Measurements from ENCODE around the gene SLC13A1.

The SLC13A1 gene

DNA sequence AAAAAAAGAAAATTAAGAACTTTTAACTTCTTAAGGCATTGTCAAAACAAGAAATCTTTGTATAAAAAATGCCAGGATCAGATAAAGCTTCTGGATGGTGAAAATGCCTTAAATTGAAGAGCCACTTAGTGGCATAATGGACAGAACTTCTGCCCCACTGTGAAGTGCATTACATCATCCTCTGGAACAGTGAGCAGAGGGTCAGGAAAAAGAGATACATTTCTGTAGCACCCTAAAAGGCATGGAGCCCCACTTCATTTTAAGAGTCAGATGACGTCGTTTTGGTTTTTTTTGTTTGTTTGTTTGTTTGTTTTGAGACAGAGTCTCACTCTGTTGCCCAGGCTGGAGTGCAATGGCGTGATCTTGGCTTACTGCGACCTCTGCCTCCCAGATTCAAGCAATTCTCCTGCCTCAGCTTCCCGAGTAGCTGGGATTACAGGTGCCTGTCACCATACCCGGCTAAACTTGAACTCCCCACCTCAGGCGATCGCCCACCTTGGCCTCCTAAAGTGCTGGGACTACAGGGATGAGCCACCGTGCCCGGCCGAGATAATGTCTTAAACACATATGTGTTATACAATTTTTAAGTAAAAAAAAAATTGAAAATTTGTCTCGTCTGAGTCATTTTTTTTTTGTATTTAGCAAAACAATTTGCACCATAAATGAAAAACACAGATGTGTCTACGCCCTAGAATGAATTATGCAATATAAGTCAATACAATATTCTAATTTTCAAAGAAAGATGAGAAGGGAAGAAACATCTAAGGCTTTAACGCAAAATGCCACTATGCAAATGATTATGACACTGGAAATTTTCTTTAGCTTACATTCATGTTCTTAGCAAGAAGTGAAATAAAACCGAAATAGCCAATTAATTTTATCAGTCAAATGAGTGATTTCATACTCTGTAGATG lies 29.2 kb downstream of the SLC13A1 start:
- Mint-ChIP-seq H3K36me3 (ENCODE audit: low read depth) (no peaks in the 10 kb centered on the region), H3K27me3 (no peaks in the 10 kb centered on the region), H3K4me3 (no peak overlapping the region), H3K9me3 (peaks cover 5% of the 10 kb centered on the region), H3K4me1 (ENCODE audit: low read depth) (no peaks in the 10 kb centered on the region), H3K27ac (no peak overlapping the region)
- DNase-seq, result no peak

DNA sequence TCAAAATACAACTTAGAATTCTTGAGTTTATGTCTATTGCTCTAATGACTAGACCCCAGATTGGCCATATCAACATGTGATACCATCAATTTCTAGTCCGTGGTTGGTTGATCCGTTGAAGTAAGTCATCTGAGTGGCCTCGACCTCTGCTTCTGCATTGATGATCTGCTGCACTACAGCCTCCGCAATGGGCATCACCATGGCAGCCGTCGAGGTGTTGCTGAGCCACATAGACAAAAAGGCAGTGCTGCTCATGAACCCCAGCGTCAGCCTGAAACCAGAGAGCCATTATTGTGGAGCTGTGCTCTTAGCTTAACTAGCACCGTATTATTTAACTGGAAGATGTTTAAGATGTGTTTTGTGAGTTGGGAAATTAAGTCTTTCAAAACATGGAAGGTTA lies 30.7 kb downstream of the SLC13A1 start:
- no peak for DNase-seq
- Mint-ChIP-seq H3K4me3 (no peak overlapping the region), H3K4me1 (ENCODE audit: low read depth) (no peaks in the 10 kb centered on the region), H3K27me3 (no peaks in the 10 kb centered on the region), H3K27ac (no peak overlapping the region), H3K9me3 (peaks cover 2% of the 10 kb centered on the region), H3K36me3 (ENCODE audit: low read depth) (no peaks in the 10 kb centered on the region)

DNA sequence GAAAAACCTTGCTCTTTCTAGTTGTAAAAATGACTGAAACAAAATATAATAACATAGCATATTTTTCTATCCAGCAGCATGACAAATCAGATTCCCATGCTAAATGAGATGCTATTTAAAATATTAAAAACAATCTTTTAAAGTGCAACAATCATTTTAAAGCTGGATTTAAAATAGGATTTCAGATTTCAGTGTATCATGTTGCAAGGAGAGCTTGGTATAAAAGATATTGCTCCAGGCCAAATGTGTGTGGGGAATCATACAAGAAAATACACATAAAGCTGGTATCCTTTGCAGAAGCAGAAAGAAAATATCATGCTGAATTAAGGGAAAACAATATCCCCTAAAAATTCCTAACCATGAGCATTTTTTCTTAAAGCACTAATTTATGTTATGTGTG lies 42.2 kb downstream of the SLC13A1 start:
- no peaks in the 10 kb centered on the region for H3K36me3 Mint-ChIP-seq (ENCODE audit: low read depth)
- DNase-seq, result no peak
- H3K27me3 Mint-ChIP-seq, result no peaks in the 10 kb centered on the region
- H3K4me3 Mint-ChIP-seq, result no peak overlapping the region
- no peaks in the 10 kb centered on the region for H3K9me3 Mint-ChIP-seq
- H3K27ac Mint-ChIP-seq, result no peak overlapping the region
- H3K4me1 Mint-ChIP-seq (ENCODE audit: low read depth), result no peaks in the 10 kb centered on the region

DNA sequence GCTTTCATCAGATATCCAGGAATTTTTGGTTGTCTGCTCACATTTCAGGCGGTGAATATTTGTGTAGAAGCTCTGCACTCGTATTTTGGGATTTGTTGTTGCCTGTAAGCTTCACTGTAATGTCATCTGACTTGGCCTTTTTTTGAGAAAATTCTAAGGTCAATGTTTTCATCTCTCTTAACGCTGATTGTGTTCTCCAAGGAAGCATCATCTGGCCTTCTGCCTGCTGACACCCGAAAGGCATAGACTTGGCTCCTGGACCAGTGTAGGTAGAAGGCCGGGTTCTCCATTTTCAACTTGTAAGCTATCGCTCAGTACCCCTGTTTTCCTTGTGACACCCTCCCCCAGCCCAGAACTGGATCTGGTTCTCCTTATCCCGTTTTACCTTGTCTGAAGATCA lies 44.2 kb downstream of the SLC13A1 start:
- H3K9me3 Mint-ChIP-seq, result no peaks in the 10 kb centered on the region
- no peak overlapping the region for H3K4me3 Mint-ChIP-seq
- H3K36me3 Mint-ChIP-seq (ENCODE audit: low read depth), result no peaks in the 10 kb centered on the region
- no peaks in the 10 kb centered on the region for H3K27me3 Mint-ChIP-seq
- H3K4me1 Mint-ChIP-seq (ENCODE audit: low read depth), result no peaks in the 10 kb centered on the region
- no peak for DNase-seq
- no peak overlapping the region for H3K27ac Mint-ChIP-seq

DNA sequence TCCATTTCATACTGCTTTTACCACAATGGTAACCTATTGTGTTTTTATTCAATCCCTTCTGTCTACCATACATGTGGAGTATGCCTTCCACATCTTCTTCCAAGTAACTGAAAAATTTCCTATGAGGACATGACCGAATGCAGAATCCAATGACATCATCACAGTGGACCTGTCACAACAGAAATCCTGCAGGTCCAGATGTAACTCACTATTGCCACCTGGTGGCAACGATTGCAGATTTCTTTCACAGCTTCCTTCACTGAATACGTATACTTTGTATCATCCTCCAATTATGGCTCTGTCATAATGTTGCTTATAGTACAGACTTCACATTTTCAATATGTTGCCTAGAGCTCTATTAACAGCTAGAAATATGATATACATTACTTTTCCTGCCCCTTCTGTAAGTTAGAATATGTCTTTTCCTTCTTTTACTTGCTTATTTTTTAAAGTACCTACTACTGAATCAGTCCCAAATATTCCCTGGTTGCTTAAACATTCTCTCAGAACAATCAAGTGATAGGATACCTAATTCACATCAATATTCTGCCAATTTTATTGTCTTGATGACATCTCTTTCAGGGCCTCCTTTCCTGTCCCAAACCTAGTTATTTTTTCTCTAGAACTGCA lies 45.4 kb downstream of the SLC13A1 start:
- no peak for DNase-seq
- H3K4me1 Mint-ChIP-seq (ENCODE audit: low read depth), result no peaks in the 10 kb centered on the region
- H3K4me3 Mint-ChIP-seq, result no peak overlapping the region
- no peaks in the 10 kb centered on the region for H3K27me3 Mint-ChIP-seq
- no peaks in the 10 kb centered on the region for H3K9me3 Mint-ChIP-seq
- no peak overlapping the region for H3K27ac Mint-ChIP-seq
- H3K36me3 Mint-ChIP-seq (ENCODE audit: low read depth), result no peaks in the 10 kb centered on the region

DNA sequence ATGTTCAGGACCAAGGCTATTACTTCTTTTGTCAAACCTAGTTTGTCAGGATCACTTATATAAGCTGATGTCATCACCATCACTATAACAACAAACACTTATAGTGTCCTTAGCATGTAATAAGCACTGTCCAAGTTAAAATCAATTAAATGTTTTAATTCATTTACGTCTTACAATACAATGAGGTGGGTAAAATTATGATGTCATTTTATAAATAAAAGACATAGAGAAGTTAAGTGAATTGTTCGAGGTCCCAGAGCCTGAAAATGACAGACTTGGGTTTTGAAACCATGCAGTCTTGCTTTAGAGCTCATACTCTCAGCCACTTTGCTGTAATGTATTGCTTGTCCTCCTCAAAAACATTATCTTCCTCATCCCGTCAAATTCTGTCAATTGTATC lies 48.3 kb downstream of the SLC13A1 start:
- H3K9me3 Mint-ChIP-seq, result no peaks in the 10 kb centered on the region
- H3K36me3 Mint-ChIP-seq (ENCODE audit: low read depth), result no peaks in the 10 kb centered on the region
- no peak overlapping the region for H3K27ac Mint-ChIP-seq
- no peaks in the 10 kb centered on the region for H3K27me3 Mint-ChIP-seq
- H3K4me3 Mint-ChIP-seq, result no peak overlapping the region
- H3K4me1 Mint-ChIP-seq (ENCODE audit: low read depth), result no peaks in the 10 kb centered on the region
- DNase-seq, result no peak

DNA sequence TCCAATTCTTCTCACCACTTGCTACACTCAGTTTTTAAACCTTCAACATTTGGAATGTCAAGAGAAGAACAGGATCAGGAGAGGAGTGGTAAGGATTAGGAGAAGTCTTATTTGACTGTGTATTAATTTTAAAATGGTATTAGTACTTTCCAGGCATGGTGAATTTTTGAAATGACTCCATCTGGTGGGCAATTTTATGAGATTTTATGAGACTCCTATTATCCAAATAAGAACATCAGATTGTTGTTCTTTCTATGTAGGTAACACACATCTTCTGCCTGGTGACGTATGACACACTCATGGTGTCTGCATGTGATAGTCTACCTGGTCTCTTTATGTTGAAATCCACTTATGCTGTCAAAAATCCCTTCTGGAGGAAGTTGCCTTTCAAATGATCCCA lies 51.0 kb downstream of the SLC13A1 start:
- H3K9me3 Mint-ChIP-seq, result no peaks in the 10 kb centered on the region
- no peaks in the 10 kb centered on the region for H3K36me3 Mint-ChIP-seq (ENCODE audit: low read depth)
- H3K27ac Mint-ChIP-seq, result no peak overlapping the region
- DNase-seq, result no peak
- H3K27me3 Mint-ChIP-seq, result no peaks in the 10 kb centered on the region
- no peak overlapping the region for H3K4me3 Mint-ChIP-seq
- H3K4me1 Mint-ChIP-seq (ENCODE audit: low read depth), result no peaks in the 10 kb centered on the region

DNA sequence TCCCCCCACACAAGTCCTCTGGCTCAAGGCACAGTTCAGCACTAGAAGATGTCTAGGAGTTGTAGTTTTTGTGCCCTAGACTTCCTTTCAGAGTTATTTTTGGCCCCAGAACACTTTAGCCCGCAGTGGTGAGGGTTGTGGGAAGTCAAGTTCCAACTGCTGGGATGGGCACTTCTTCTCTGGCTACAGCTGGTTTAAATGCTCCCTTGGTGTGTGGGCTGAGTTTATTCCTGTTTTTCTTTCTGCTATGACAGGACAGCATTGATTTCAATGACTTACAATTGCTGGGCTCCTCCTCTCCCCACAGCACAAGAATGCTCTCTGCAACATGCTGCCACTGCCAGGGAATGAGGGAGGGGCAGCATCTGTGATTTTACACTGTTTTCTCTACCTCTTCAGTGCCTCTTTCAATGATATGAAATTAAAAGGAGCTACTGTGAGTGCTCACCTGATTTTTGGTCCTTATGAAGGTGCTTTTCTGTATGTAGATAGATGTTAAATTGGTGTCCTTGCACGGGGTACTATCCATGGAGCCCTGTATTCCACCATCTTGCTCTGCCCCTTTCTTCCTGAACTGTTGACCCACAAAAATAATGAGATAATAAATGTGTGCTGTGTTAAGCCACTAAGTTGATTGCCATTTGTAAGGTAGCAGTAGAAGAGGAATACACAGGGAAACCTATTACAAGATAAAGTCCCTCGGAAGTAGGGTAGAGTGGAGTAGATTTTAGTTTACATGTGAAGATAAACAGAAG lies 56.3 kb downstream of the SLC13A1 start:
- no peaks in the 10 kb centered on the region for H3K4me1 Mint-ChIP-seq (ENCODE audit: low read depth)
- H3K4me3 Mint-ChIP-seq, result no peak overlapping the region
- no peak for DNase-seq
- H3K9me3 Mint-ChIP-seq, result no peaks in the 10 kb centered on the region
- H3K36me3 Mint-ChIP-seq (ENCODE audit: low read depth), result no peaks in the 10 kb centered on the region
- H3K27ac Mint-ChIP-seq, result no peak overlapping the region
- no peaks in the 10 kb centered on the region for H3K27me3 Mint-ChIP-seq

DNA sequence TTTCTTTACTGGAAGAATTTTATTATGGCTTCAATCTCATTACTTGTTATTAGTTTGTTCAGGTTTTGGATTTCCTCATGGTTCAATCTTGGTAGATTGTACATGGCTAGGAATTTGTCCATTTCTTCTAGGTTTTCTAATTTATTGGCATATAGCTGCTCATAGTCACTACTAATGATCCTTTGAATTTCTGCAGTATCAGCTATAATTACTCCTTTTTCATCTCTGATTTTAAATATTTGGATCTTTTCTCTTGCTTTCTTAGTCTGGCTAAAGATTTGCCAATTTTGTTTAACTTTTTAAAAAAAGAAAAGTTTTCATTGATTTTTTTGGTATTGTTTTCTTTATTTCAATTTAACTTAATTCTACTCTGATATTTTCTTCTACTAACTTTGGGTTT lies 59.2 kb downstream of the SLC13A1 start:
- no peaks in the 10 kb centered on the region for H3K4me1 Mint-ChIP-seq (ENCODE audit: low read depth)
- no peak for DNase-seq
- H3K9me3 Mint-ChIP-seq, result peaks cover 3% of the 10 kb centered on the region
- H3K27me3 Mint-ChIP-seq, result no peaks in the 10 kb centered on the region
- no peak overlapping the region for H3K27ac Mint-ChIP-seq
- H3K36me3 Mint-ChIP-seq (ENCODE audit: low read depth), result no peaks in the 10 kb centered on the region
- no peak overlapping the region for H3K4me3 Mint-ChIP-seq

DNA sequence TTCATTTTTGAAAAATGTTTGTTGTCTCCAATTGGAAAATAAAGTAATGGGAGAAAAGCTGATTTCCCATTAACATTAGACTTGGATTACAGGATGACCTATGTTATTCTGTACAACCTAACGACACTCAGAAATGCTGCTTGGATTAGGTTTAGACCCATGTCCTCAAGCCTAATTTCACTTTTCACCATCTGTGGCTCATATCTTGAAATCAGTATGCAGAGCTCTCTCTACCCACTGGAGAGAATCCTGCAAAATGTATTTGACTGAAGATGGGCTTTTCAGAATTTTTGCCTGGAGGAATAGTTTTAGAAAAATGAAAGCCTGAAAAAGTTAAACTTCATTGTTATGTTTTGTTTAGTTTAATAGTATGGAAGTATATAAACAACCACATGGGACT lies 63.8 kb downstream of the SLC13A1 start:
- Mint-ChIP-seq H3K9me3 (peaks cover 5% of the 10 kb centered on the region), H3K4me1 (ENCODE audit: low read depth) (no peaks in the 10 kb centered on the region), H3K27ac (no peak overlapping the region), H3K4me3 (no peak overlapping the region), H3K36me3 (ENCODE audit: low read depth) (no peaks in the 10 kb centered on the region), H3K27me3 (no peaks in the 10 kb centered on the region)
- no peak for DNase-seq

DNA sequence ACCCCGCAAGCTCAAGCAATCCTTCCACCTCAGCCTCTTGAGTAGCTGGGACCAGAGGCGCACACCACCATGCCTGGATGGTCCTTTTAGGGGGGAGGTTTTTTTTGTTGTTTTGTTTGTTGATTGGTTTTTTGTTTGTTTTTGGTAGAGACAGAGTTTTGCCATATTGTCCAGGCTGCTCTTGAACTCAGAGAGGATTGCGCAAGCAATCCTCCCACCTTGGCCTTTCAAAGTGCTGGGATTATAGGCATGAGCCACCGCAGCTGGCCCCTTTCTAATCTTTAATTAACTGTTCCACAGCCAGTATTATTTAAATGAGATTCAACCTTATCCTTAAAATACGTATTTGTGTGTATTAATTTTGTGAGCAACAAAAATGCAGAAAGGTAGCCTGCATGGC lies 65.8 kb downstream of the SLC13A1 start:
- H3K27ac Mint-ChIP-seq, result no peak overlapping the region
- peaks cover 5% of the 10 kb centered on the region for H3K9me3 Mint-ChIP-seq
- DNase-seq, result no peak
- H3K4me3 Mint-ChIP-seq, result no peak overlapping the region
- no peaks in the 10 kb centered on the region for H3K36me3 Mint-ChIP-seq (ENCODE audit: low read depth)
- H3K4me1 Mint-ChIP-seq (ENCODE audit: low read depth), result no peaks in the 10 kb centered on the region
- no peaks in the 10 kb centered on the region for H3K27me3 Mint-ChIP-seq

DNA sequence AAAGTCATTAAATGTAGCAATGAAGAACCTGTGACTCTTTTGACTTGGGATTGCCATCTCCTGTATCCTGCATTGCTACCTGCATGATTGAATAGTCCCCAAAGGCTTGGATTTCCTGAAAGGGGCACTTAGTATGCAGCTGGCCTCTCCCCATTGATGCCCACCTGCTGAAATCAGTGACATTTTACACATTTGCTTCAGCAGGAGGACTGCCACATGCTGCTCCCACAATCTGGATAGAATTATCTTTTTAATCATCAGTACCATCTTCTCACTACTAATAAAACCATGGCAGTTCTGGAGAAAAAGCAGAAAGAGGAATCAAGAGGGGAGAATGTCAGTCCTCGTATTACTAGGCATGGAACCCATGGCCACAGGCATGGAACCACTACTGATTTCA lies 67.8 kb downstream of the SLC13A1 start:
- H3K4me1 Mint-ChIP-seq (ENCODE audit: low read depth), result no peaks in the 10 kb centered on the region
- DNase-seq, result no peak
- H3K27me3 Mint-ChIP-seq, result no peaks in the 10 kb centered on the region
- H3K4me3 Mint-ChIP-seq, result no peak overlapping the region
- H3K36me3 Mint-ChIP-seq (ENCODE audit: low read depth), result no peaks in the 10 kb centered on the region
- peaks cover 2% of the 10 kb centered on the region for H3K9me3 Mint-ChIP-seq
- H3K27ac Mint-ChIP-seq, result no peak overlapping the region

DNA sequence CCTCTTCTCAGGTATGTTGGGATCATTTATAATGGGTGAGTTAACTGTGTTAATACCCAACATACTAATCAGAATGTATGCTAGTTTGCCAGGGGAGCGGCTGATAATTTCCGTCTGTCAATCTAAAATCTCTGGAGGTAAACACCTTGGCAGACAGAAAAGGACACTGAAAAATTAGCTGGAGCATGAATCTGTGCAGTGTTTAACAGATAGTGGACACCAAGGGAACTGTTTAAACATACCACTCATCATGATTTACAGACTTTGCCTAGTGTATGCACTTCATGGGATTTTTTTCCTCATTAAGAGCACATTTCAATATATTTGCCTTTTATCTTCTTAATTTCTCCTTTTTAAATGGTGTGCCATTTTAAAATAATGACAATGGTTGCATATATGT lies 68.2 kb downstream of the SLC13A1 start:
- Mint-ChIP-seq H3K9me3 (peaks cover 2% of the 10 kb centered on the region), H3K27me3 (no peaks in the 10 kb centered on the region), H3K36me3 (ENCODE audit: low read depth) (no peaks in the 10 kb centered on the region), H3K4me3 (no peak overlapping the region), H3K27ac (no peak overlapping the region), H3K4me1 (ENCODE audit: low read depth) (no peaks in the 10 kb centered on the region)
- no peak for DNase-seq

DNA sequence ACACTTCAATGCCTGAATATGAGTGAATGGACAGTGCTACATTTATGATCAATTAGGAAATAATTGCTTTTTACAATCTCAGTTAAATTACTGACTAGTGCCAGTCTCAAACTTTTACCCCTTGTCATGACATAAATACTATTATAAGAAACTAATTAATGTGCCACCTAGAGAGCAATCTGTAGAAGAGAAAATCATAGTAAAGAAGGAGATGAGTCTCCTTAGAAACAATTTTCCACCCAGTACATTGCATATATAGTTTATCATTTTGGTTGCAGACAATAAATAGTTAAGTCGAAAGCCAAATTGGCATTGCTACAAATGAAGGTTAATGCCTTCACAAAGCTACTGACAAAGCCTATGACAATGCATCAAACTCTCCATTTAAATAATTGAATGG lies 68.6 kb downstream of the SLC13A1 start:
- no peak overlapping the region for H3K4me3 Mint-ChIP-seq
- DNase-seq, result no peak
- no peaks in the 10 kb centered on the region for H3K27me3 Mint-ChIP-seq
- H3K9me3 Mint-ChIP-seq, result peaks cover 2% of the 10 kb centered on the region
- no peaks in the 10 kb centered on the region for H3K36me3 Mint-ChIP-seq (ENCODE audit: low read depth)
- H3K27ac Mint-ChIP-seq, result no peak overlapping the region
- H3K4me1 Mint-ChIP-seq (ENCODE audit: low read depth), result no peaks in the 10 kb centered on the region

DNA sequence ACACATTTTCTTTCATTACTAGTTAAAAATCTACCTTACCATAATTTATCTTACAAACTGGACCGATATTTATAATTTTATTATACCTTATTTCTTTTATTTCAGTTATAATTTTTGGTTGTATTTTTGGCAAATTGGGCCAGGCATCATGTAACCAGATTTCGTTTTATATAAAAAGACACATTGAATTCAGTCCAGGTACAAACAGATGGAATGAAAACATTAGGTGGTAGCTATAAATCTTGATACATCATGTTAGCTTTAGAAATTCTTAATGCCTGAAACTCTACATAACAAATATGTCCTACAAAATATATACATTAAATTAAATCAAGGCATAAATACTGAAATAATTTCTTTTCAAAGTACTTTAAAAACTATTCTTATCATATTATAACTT lies 73.1 kb downstream of the SLC13A1 start:
- peaks cover 2% of the 10 kb centered on the region for H3K9me3 Mint-ChIP-seq
- no peaks in the 10 kb centered on the region for H3K27me3 Mint-ChIP-seq
- H3K4me1 Mint-ChIP-seq (ENCODE audit: low read depth), result no peaks in the 10 kb centered on the region
- H3K4me3 Mint-ChIP-seq, result no peak overlapping the region
- no peak for DNase-seq
- no peaks in the 10 kb centered on the region for H3K36me3 Mint-ChIP-seq (ENCODE audit: low read depth)
- no peak overlapping the region for H3K27ac Mint-ChIP-seq

All from activated T-cell treated with anti-CD3 and anti-CD28 coated beads, Interleukin-2, amount 50 U/mL, for 24 hours (primary cell).